ENCODE data around the gene HOXC4.

The HOXC4 gene

DNA sequence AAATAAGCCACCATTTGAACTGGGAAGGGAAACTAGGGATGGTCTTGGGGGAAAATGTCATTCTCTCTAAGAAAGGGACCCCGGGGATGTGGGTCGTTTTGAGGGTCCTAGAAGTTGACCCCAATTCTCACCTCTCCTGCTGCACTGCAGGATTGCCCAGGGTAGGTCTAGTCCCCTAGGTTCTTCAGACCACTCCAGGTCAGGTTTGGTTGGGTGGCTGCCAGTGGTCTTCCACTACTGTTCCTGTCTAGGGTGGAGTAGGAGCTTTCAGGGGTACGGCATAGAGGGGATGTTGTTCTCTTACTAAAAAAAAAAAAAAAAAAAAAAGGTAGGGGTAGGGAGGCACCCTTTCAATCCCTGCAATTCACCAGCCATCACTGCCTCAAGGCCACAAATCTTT lies 37.6 kb upstream of the HOXC4 start:
- Histone ChIP-seq H3K4me2 (ENCODE audit: low read length) (no peak overlapping the region), H3K9me3 (ENCODE audit: insufficient read depth, low read depth, low read length) (peaks cover 11% of the 10 kb centered on the region), H2BK12ac (ENCODE audit: low read length) (no peak overlapping the region), H3K9ac (ENCODE audit: low read length) (no peak overlapping the region), H3K27ac (ENCODE audit: low read depth, low read length) (no peak overlapping the region), H4K8ac (ENCODE audit: low read depth, low read length) (no peak overlapping the region), H4K12ac (ENCODE audit: low read depth, low read length) (no peak overlapping the region), H3K4ac (ENCODE audit: low read depth, low read length) (no peak overlapping the region), H3K14ac (ENCODE audit: low read length) (no peak overlapping the region), H3K79me1 (ENCODE audit: low read length) (no peaks in the 10 kb centered on the region), H3K36me3 (ENCODE audit: control insufficient read depth in 1 of 2, insufficient read depth in 2 of 2, low read length in 2 of 2) (no peaks in the 10 kb centered on the region), H4K91ac (ENCODE audit: low read depth, low read length) (no peak overlapping the region), H3K27me3 (ENCODE audit: insufficient read depth, low read length) (peaks cover 86% of the 10 kb centered on the region), H3K18ac (ENCODE audit: low read length) (no peak overlapping the region), H3K23ac (ENCODE audit: low read length) (no peak overlapping the region), H2AK5ac (ENCODE audit: low read length) (no peak overlapping the region), H3K79me2 (ENCODE audit: control insufficient read depth, insufficient read depth, low read length, poor library complexity) (no peaks in the 10 kb centered on the region), H2AFZ (ENCODE audit: insufficient read depth, low read length, poor library complexity) (no peak overlapping the region), H2BK120ac (ENCODE audit: insufficient read depth, low read length, poor library complexity) (no peak overlapping the region), H3K4me1 (ENCODE audit: control insufficient read depth in 1 of 2, insufficient read depth in 2 of 2, low read length in 2 of 2) (peaks cover 4 to 7% of the 10 kb centered on the region in 2 experiments), H3K4me3 (ENCODE audit: low read depth, low read length) (no peak overlapping the region), H2BK5ac (ENCODE audit: low read depth, low read length, poor library complexity) (no peak overlapping the region)
- no peak for DNase-seq
- no CpG with 5 or more reads among the region's 3 CpGs for WGBS (ENCODE audit: extremely low coverage, insufficient coverage, insufficient read length)

GRCh38 chr12:54016478-54016964 lies 37.1 kb upstream of the HOXC4 start:
- WGBS (ENCODE audit: extremely low coverage, insufficient coverage, insufficient read length), result no CpG with 5 or more reads among the region's 25 CpGs
- no peak overlapping the region for H4K12ac ChIP-seq (ENCODE audit: low read depth, low read length)
- H3K23ac ChIP-seq (ENCODE audit: low read length), result no peak overlapping the region
- H2BK120ac ChIP-seq (ENCODE audit: insufficient read depth, low read length, poor library complexity), result no peak overlapping the region
- peaks cover 11% of the 10 kb centered on the region for H3K9me3 ChIP-seq (ENCODE audit: insufficient read depth, low read depth, low read length)
- no peak overlapping the region for H3K27ac ChIP-seq (ENCODE audit: low read depth, low read length)
- no peak overlapping the region for H3K4me3 ChIP-seq (ENCODE audit: low read depth, low read length)
- no peaks in the 10 kb centered on the region for H3K79me2 ChIP-seq (ENCODE audit: control insufficient read depth, insufficient read depth, low read length, poor library complexity)
- no peak overlapping the region for H3K14ac ChIP-seq (ENCODE audit: low read length)
- peaks cover 4 to 7% of the 10 kb centered on the region in 2 experiments for H3K4me1 ChIP-seq (ENCODE audit: control insufficient read depth in 1 of 2, insufficient read depth in 2 of 2, low read length in 2 of 2)
- H2AK5ac ChIP-seq (ENCODE audit: low read length), result no peak overlapping the region
- no peak overlapping the region for H3K4ac ChIP-seq (ENCODE audit: low read depth, low read length)
- H2AFZ ChIP-seq (ENCODE audit: insufficient read depth, low read length, poor library complexity), result no peak overlapping the region
- no peak overlapping the region for H4K8ac ChIP-seq (ENCODE audit: low read depth, low read length)
- H3K4me2 ChIP-seq (ENCODE audit: low read length), result no peak overlapping the region
- no peak overlapping the region for H2BK12ac ChIP-seq (ENCODE audit: low read length)
- DNase-seq, result peak in 1 of 2 donors; percentile 25
- H4K91ac ChIP-seq (ENCODE audit: low read depth, low read length), result no peak overlapping the region
- H3K27me3 ChIP-seq (ENCODE audit: insufficient read depth, low read length), result peaks cover 87% of the 10 kb centered on the region
- H3K79me1 ChIP-seq (ENCODE audit: low read length), result no peaks in the 10 kb centered on the region
- no peak overlapping the region for H3K9ac ChIP-seq (ENCODE audit: low read length)
- H3K36me3 ChIP-seq (ENCODE audit: control insufficient read depth in 1 of 2, insufficient read depth in 2 of 2, low read length in 2 of 2), result no peaks in the 10 kb centered on the region
- no peak overlapping the region for H3K18ac ChIP-seq (ENCODE audit: low read length)
- no peak overlapping the region for H2BK5ac ChIP-seq (ENCODE audit: low read depth, low read length, poor library complexity)

DNA sequence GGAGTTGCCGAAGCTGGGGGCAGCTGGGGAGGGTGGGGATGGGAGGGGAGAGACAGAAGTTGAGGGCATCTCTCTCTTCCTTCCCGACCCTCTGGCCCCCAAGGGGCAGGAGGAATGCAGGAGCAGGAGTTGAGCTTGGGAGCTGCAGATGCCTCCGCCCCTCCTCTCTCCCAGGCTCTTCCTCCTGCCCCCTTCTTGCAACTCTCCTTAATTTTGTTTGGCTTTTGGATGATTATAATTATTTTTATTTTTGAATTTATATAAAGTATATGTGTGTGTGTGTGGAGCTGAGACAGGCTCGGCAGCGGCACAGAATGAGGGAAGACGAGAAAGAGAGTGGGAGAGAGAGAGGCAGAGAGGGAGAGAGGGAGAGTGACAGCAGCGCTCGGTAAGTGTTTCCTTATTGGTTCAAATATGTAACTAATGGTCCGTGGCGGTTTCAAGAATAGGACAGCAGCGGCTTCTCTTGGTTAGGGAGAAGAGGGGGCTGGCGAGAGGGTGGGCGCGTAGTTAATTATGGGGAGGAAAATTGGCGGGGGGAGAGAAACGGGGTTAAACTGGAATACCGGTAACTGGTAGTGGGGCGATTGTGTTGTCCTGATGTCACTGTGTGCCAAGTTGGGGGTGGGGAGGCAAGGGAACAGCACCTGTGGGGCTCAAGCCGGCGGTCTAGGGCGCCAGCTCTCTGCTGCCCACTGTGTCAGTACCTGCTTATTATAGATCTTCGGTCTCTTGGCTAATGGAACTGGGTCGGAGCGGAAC lies 36.4 kb upstream of the HOXC4 start:
- no peak overlapping the region for H3K18ac ChIP-seq (ENCODE audit: low read length)
- peaks cover 11% of the 10 kb centered on the region for H3K9me3 ChIP-seq (ENCODE audit: insufficient read depth, low read depth, low read length)
- no peaks in the 10 kb centered on the region for H3K79me1 ChIP-seq (ENCODE audit: low read length)
- H3K27me3 ChIP-seq (ENCODE audit: insufficient read depth, low read length), result peaks cover 91% of the 10 kb centered on the region
- H3K14ac ChIP-seq (ENCODE audit: low read length), result no peak overlapping the region
- no peak overlapping the region for H2BK5ac ChIP-seq (ENCODE audit: low read depth, low read length, poor library complexity)
- no peak overlapping the region for H4K8ac ChIP-seq (ENCODE audit: low read depth, low read length)
- no peak overlapping the region for H2BK12ac ChIP-seq (ENCODE audit: low read length)
- H3K4me3 ChIP-seq (ENCODE audit: low read depth, low read length), result no peak overlapping the region
- no peak overlapping the region for H4K12ac ChIP-seq (ENCODE audit: low read depth, low read length)
- H4K91ac ChIP-seq (ENCODE audit: low read depth, low read length), result no peak overlapping the region
- no peak overlapping the region for H3K4ac ChIP-seq (ENCODE audit: low read depth, low read length)
- H3K23ac ChIP-seq (ENCODE audit: low read length), result no peak overlapping the region
- no peak overlapping the region for H2AFZ ChIP-seq (ENCODE audit: insufficient read depth, low read length, poor library complexity)
- no CpG with 5 or more reads among the region's 24 CpGs for WGBS (ENCODE audit: extremely low coverage, insufficient coverage, insufficient read length)
- no peak overlapping the region for H3K9ac ChIP-seq (ENCODE audit: low read length)
- peaks cover 4 to 7% of the 10 kb centered on the region in 2 experiments for H3K4me1 ChIP-seq (ENCODE audit: control insufficient read depth in 1 of 2, insufficient read depth in 2 of 2, low read length in 2 of 2)
- no peak overlapping the region for H2AK5ac ChIP-seq (ENCODE audit: low read length)
- no peaks in the 10 kb centered on the region for H3K36me3 ChIP-seq (ENCODE audit: control insufficient read depth in 1 of 2, insufficient read depth in 2 of 2, low read length in 2 of 2)
- peak overlapping the region; percentile 78 for H3K4me2 ChIP-seq (ENCODE audit: low read length)
- no peak overlapping the region for H2BK120ac ChIP-seq (ENCODE audit: insufficient read depth, low read length, poor library complexity)
- peak in 1 of 2 donors; percentile 13 for DNase-seq
- H3K27ac ChIP-seq (ENCODE audit: low read depth, low read length), result no peak overlapping the region
- H3K79me2 ChIP-seq (ENCODE audit: control insufficient read depth, insufficient read depth, low read length, poor library complexity), result no peaks in the 10 kb centered on the region

GRCh38 chr12:54017878-54018467 lies 35.7 kb upstream of the HOXC4 start:
- Histone ChIP-seq H3K27me3 (ENCODE audit: insufficient read depth, low read length) (peaks cover 92% of the 10 kb centered on the region), H4K12ac (ENCODE audit: low read depth, low read length) (peak overlapping the region; percentile 6), H3K4me2 (ENCODE audit: low read length) (peak overlapping the region; percentile 78), H3K27ac (ENCODE audit: low read depth, low read length) (no peak overlapping the region), H3K18ac (ENCODE audit: low read length) (no peak overlapping the region), H3K14ac (ENCODE audit: low read length) (no peak overlapping the region), H3K9me3 (ENCODE audit: insufficient read depth, low read depth, low read length) (peaks cover 11% of the 10 kb centered on the region), H2BK5ac (ENCODE audit: low read depth, low read length, poor library complexity) (no peak overlapping the region), H3K4ac (ENCODE audit: low read depth, low read length) (no peak overlapping the region), H2BK120ac (ENCODE audit: insufficient read depth, low read length, poor library complexity) (no peak overlapping the region), H4K91ac (ENCODE audit: low read depth, low read length) (no peak overlapping the region), H3K9ac (ENCODE audit: low read length) (no peak overlapping the region), H3K23ac (ENCODE audit: low read length) (no peak overlapping the region), H2AFZ (ENCODE audit: insufficient read depth, low read length, poor library complexity) (peak overlapping the region; percentile 38), H3K79me1 (ENCODE audit: low read length) (no peaks in the 10 kb centered on the region), H2BK12ac (ENCODE audit: low read length) (no peak overlapping the region), H4K8ac (ENCODE audit: low read depth, low read length) (peak overlapping the region; percentile 70), H3K4me3 (ENCODE audit: low read depth, low read length) (peak overlapping the region; percentile 59), H3K36me3 (ENCODE audit: control insufficient read depth in 1 of 2, insufficient read depth in 2 of 2, low read length in 2 of 2) (no peaks in the 10 kb centered on the region), H3K79me2 (ENCODE audit: control insufficient read depth, insufficient read depth, low read length, poor library complexity) (no peaks in the 10 kb centered on the region), H3K4me1 (ENCODE audit: control insufficient read depth in 1 of 2, insufficient read depth in 2 of 2, low read length in 2 of 2) (peaks cover 4 to 7% of the 10 kb centered on the region in 2 experiments), H2AK5ac (ENCODE audit: low read length) (no peak overlapping the region)
- WGBS (ENCODE audit: extremely low coverage, insufficient coverage, insufficient read length), result no CpG with 5 or more reads among the region's 34 CpGs
- DNase-seq, result peak; percentile 59 to 73
